Lower leg skin (tissue), 4 donors: ENCODE data around the gene ORAI1. TPM values are rescaled to one million over a fixed set of nuclear protein-coding genes. Genes with fewer than 3 reads are reported as not detected.
A peak's percentile ranks its signal among the peaks of the same experiment; 100 is the strongest.

Experiments used
- DNase-seq, 2 donors: peaks; one replicate each; pipeline ENCODE4 v3.0.0-alpha.2; 2019; ENCODE audit warnings: low spot score in 2 of 2
- H3K4me3 ChIP-seq: fragments of 200-600 bp; sonication (generic); 2 replicates; pipeline ENCODE4 v1.5.1; 2017; ENCODE audit warnings: mild to moderate bottlenecking, low read depth; ENCODE audit not compliant: poor library complexity, severe bottlenecking
- POLR2A ChIP-seq, 2 donors: fragments of 450-650 bp; IDR thresholded peaks; one replicate each; pipeline ENCODE4 v1.6.1; 2016 to 2017; ENCODE audit warnings: antibody characterized with exemption in 2 of 2, mild to moderate bottlenecking in 1 of 2, moderate library complexity in 1 of 2
- WGBS, 2 donors: methylation state at CpG; one replicate each; pipeline ENCODE4 v1.1.5; 2018; 5-methylcytosine and 5-hydroxymethylcytosine counted together
- intact Hi-C: fragments of 100-400 bp; cut with DNase I; formaldehyde crosslinking; loops from one replicate; pipeline ENCODE4 v1.15.0; 2023; ENCODE audit warnings: low total_unique reads
- total RNA-seq, 4 donors: library from RNA; depleted of rRNA; stranded (reverse); fragments of >200 nt; gene quantifications; one replicate each; pipeline ENCODE4 v1.1.0, GENCODE V29; 2016
- TF ChIP-seq, protein P1 (sequence below), 3 donors: fragments of 450-650 bp; IDR thresholded peaks; one replicate each; pipeline ENCODE4 v1.5.1; 2016; ENCODE audit warnings: antibody characterized with exemption in 3 of 3, mild to moderate bottlenecking in 3 of 3, moderate library complexity in 2 of 3

The ORAI1 gene
- total RNA-seq, 4 donors from 2014 or later = 65.1 to 77.7 (median 69.6) TPM

GRCh38 chr12:121668750-121669520 is 42.6 kb downstream of the ORAI1 start:
- intact Hi-C loops = no loop called here
- no peak for DNase-seq
- TF ChIP-seq POLR2A (IDR thresholded peaks at IDR 0.05) = no peak
- TF ChIP-seq, protein P1, sequence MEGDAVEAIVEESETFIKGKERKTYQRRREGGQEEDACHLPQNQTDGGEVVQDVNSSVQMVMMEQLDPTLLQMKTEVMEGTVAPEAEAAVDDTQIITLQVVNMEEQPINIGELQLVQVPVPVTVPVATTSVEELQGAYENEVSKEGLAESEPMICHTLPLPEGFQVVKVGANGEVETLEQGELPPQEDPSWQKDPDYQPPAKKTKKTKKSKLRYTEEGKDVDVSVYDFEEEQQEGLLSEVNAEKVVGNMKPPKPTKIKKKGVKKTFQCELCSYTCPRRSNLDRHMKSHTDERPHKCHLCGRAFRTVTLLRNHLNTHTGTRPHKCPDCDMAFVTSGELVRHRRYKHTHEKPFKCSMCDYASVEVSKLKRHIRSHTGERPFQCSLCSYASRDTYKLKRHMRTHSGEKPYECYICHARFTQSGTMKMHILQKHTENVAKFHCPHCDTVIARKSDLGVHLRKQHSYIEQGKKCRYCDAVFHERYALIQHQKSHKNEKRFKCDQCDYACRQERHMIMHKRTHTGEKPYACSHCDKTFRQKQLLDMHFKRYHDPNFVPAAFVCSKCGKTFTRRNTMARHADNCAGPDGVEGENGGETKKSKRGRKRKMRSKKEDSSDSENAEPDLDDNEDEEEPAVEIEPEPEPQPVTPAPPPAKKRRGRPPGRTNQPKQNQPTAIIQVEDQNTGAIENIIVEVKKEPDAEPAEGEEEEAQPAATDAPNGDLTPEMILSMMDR (IDR thresholded peaks at IDR 0.05) = no peak
- 67 to 75% methylated on average over 18 of the region's 18 CpGs for WGBS, 2 donors
- H3K4me3 ChIP-seq = no peak overlapping the region

- intact Hi-C loops = no loop called here
- TF ChIP-seq POLR2A (IDR thresholded peaks at IDR 0.05) = no peak
- TF ChIP-seq, protein P1 (IDR thresholded peaks at IDR 0.05) = no peak
- 80 to 93% methylated on average over 5 of the region's 5 CpGs for WGBS, 2 donors
Measured at GRCh38 chr12:121669521-121669900, 43.2 kb downstream of the ORAI1 start, which contains the start of gene MORN3. TSS of gene MORN3 (minus strand) at chr12:121669654. CDS start at chr12:121669483, 171 bp downstream.

GRCh38 chr12:121673013-121673511 is 46.7 kb downstream of the ORAI1 start:
- H3K4me3 ChIP-seq = no peak overlapping the region
- DNase-seq = peak; percentile 50 to 90
- intact Hi-C loops = loop anchor here (5.0 kb wide), 1 partner anchor 46 kb away; the partner anchor contains the start of gene ORAI1
- WGBS, 2 donors = 33 to 39% methylated on average over 10 to 12 of the region's 12 CpGs
- TF ChIP-seq, protein P1 (IDR thresholded peaks at IDR 0.05) = no peak
- no peak for TF ChIP-seq POLR2A (IDR thresholded peaks at IDR 0.05)

More at GRCh38 chr12:121669521-121669900, 43.2 kb downstream of the ORAI1 start, which contains the start of gene MORN3:
- DNase-seq = no peak
- no peak within 1 kb of the TSS for H3K4me3 ChIP-seq

DNA sequence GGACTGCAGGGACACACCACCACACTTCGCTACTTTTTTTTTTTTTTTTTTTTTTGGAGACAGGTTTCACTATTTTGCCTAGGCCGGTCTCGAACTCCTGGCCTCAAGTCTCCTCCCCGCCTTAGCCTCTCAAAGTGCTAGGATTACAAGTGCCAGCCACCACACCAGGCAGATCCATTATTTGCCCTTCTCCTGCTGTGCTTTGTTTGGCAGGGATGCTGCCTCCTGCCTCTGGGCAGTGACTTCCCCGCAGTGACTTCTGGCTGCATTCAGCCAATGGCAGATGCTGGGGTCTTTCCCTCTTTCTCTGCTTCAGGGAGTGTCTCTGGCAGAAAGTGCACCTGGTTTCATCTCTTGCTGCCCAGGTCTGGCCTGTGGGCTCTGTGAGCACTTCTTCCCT is 49.9 kb downstream of the ORAI1 start:
- no peak for DNase-seq
- WGBS, 2 donors = 88 to 90% methylated on average over 5 of the region's 5 CpGs
- intact Hi-C loops = no loop called here
- no peak overlapping the region for H3K4me3 ChIP-seq
- TF ChIP-seq, protein P1 (IDR thresholded peaks at IDR 0.05) = no peak
- no peak for TF ChIP-seq POLR2A (IDR thresholded peaks at IDR 0.05)

DNA sequence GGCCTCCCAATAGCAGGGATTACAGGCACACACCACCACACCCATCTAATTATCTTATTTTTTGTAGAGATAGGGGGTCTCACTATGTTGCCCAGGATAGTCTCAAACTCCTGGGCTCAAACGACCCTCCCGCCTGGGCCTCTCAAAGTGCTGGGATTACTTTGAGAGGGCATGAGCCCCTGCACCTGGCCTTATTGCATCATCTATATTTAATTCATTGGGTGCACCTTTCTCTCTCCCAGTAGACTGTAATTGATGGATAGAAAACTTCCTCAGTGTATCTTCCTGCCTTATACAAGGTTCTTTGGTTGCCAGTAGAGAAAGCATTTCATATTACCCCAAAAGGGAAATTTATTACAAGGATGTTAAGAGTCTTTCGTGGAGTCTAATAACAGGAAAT is 52.0 kb downstream of the ORAI1 start:
- WGBS, 2 donors = 90 to 91% methylated on average over 3 of the region's 3 CpGs
- intact Hi-C loops = no loop called here
- no peak overlapping the region for H3K4me3 ChIP-seq
- TF ChIP-seq, protein P1 (IDR thresholded peaks at IDR 0.05) = no peak
- TF ChIP-seq POLR2A (IDR thresholded peaks at IDR 0.05) = no peak
- DNase-seq = no peak
